HL-60/S4 treated with retinoic acid at 250 ng/mL for 4 days and 3 days (cell line): ENCODE results near the gene NFS1.

Experiments
- in situ Hi-C: fragments of 300-500 bp; cut with MboI; formaldehyde crosslinking; loops from 2 replicates; pipeline ENCODE4 v1.7.0; 2022; ENCODE audit warnings: low sequenced_read_pairs

NFS1 gene

DNA sequence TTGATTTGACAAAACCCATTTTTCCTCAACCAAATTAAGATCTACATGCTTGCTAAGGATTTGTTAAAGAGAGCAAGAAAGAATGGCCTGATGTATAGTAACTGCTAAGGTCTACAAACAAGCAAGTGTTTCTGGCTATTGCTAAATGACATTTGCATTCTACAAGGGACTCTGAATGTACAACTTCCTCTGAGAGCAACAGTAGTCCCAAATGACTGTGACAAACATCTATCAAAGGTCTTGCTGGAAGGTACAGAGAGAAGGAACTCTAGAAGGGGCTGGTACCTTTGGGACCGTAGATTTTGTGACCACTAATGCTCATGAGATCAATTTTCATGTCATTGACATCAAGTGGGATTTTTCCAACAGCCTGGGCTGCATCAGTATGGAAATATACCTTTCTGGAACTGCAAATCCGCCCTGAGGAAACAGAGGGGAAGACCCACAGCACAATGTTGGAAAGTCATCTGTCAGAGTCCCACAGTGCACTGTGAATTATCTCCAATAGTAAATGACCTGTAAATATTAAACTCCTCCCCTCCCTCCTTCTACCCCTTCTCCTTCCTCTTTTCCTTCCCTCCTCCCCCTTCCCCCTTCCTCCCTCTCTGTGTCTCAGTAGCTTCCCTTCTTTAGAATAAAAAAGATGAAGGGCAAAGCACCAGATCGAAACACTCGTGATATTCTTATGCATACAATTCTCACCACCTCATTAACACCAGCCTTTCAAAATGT lies 18.5 kb downstream of the NFS1 start:
- in situ Hi-C loops = no loop called here

DNA sequence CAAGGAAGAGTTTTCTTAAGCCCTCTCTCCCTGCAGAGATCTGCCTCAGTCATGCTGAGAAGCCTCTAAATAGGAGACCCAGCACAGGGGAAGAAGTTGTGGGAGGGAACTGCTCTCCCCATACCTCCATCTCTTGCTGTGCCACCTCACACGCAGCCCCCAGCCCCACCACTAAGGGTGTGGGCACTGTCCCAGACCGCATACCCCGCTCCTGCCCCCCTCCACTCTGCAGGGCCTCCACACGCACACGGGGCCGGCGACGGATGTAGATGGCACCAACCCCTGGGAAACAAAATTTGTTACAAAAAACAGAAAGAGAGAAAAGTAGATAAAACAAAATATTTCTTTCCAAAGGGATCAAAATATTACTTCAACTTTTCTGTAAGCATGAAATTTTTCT lies 24.2 kb downstream of the NFS1 start:
- in situ Hi-C loops = no loop called here

DNA sequence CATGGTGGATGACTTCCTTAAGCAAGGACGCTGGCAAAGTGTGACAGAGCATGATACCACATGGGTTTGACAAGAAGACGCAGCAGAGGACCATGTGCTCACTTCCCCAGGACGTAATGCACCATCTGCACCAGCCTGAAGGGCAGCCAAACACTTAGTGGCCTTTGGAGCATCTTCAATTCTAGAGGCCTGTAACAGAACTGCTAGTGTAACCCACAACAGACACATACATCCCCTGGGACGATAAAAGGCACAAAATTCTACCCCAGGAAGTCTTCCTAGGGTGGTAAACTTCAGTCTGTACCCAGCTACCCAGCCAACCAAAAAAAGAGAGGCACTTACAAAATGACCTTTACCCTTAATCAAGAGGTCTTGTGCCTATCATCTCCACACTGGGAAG lies 25.3 kb downstream of the NFS1 start:
- in situ Hi-C loops = no loop called here

DNA sequence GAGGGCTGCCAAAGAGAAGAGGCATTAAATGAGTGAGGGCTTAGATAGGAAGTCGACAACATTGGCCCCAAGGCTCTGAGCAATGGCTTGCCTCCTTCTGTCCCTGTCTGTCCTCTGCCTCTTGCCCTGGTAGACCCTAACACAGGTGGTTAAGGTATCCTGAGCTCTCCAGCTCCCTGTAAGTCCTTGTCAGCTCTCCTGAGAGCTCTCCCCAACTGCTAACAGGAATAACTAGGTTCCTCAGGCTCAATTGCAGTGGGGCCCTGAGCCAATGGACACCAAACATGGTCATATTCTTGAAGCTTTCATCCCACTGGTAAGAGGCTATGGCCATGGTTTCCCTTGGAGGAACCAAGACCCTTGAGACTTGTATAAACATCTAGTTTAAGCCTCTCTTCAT lies 29.5 kb downstream of the NFS1 start:
- in situ Hi-C loops = no loop called here

DNA sequence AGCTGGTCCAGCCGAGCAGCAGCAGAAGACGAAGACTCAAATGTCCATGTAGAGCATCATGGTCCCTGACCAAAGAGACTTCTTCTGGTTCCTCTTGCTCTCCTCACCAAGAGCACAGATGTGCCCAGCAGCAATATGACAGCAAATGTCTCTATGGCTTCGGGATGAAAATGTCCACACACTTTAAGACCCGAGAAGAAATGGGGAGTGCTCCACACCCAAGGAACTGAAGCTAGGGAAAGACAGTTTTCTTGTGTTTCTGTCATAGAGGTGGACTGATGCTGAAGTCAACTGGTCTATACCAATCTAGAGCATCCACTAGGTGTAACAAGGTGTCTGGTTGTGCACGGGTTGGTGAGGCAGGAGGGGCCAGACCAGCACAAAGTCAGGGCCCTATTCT lies 29.9 kb downstream of the NFS1 start:
- in situ Hi-C loops = no loop called here

DNA sequence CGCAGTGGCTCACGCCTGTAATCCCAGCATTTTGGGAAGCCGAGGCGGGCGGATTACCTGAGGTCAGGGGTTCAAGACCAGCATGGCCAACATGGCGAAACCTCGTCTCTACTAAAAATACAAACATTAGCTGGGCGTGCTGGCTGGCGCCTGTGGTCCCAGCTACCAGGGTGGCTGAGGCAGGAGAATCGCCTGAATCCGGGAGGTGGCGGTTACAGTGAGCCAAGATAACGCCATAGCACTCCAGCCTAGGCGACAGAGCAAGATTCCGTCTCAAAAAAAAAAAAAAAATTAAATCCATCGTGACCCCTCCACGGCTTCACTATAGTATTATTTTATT lies 33.2 kb downstream of the NFS1 start:
- in situ Hi-C loops = no loop called here

DNA sequence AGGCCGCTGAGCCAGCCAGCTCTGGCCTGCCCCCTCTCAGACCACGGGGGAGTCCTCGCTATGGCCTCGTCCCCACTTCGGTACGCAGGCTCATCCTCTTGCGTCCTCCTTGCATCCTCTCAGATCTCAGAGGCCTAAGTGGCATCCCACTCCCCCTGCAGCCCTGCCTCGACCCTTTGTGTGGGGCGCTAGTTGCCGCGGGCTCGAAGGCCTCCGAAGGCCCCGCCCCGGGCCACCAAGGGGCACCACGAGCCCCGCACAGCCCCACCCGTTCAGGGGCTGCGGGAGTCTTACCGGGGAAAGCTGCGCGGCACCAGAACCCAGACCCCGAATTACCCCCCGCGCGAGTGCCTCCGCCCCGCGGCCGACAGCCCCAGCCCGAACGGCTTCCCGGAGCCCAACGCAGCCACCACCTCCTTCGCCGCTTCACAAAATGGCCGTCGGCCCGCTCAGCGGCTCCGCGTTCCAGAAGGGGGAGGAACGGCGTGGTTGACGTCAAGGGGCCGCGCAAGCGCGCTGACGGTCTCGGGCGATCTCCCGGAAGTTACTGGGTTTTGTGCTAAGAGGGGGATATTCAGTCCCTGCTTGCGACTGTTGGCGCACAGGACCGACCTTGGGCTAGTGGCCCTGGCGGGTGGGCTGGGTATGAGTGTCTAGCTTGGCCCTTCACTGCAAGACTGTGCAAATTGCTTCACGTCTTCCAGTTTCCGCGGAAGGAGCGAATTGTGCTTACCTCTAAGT lies 34.5 kb downstream of the NFS1 start, which contains the start of the genes CPNE1 and RBM12:
Gene CPNE1, minus strand, starts transcription at position 435 of the 741 bp plus-strand sequence. CDS start 31,977 bp downstream, outside the sequence.
Gene RBM12, minus strand, starts transcription at position 435 of the 741 bp plus-strand sequence. CDS start 9,578 bp downstream, outside the sequence.
- in situ Hi-C loops = no loop called here

DNA sequence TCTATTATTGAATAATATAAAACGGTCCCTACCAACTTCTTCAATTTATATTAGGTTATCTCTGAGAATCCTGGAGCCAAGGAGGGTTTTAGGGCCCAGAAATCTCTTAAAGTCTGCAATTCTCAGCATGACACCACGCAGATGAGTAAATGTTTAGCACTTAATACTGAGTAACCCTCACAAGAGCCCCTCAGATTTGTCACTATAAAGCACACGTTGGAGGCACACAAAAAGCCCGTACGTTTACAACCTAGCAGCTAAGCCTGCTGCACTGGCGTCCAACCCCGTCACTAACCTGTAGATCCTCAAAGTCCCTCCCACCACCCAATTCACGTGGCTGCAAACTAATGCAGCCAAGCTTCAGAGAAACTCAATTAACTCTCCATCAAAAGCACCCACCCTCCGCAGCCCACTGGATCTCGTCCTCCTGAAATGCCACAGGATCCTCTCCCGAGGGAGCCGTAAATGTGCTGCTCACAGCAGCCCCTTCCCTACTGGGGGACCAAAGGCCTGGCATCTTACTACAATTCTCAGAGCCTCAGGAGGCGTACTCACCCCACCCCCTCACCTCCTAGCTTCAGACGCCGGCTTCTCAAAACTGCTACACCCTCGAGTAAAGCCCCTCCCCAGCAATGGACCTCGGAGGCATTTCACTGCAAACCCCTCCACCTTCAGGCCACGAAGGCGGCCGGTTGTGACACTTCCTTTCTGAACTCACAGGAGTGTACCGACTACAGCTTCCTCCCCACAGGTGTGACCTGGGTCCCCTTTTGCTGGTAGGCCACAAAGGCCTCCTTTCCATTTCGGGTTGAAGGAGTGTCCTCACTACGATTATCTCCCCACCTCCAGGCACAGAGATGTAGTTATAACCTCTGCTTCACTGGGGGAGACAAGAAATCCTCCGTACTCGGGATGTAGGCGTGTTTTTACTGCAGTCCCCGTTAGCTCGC lies 35.4 kb downstream of the NFS1 start:
- in situ Hi-C loops = no loop called here

DNA sequence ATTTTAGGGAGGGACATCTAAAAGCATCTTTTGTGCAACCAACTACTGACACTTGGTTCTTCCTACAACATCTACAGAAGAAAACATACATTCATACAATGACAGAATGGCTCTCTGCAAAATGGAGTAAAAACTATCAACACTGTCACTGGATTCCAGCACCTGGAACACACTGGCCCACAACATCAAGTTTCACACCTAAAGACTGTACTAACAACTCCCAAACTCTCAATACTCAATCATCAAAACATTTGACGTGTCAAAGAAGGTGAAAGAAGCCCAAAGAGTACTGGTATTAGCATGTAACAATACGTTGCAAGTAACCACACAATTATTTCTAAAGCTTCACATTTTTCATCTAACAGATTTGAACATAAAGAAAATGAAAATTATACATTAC lies 36.6 kb downstream of the NFS1 start:
- in situ Hi-C loops = no loop called here

DNA sequence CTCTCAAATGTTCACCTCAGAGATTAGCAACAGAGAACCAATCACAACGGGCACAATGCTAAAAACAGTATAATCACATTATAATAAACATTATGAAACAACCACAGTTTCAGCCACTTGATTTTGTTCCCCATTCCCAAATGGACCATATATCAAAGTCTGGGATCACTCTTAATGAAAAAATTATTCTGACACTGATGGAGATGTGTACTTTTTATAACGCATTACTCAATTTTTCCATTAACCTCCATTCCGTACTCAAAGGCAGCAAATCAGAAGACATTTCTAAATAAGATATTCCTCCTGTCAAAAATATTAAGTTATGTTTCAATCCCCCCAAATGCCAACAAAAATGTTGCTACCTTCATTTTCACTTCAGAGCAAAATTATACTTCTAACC lies 37.2 kb downstream of the NFS1 start:
- in situ Hi-C loops = no loop called here

DNA sequence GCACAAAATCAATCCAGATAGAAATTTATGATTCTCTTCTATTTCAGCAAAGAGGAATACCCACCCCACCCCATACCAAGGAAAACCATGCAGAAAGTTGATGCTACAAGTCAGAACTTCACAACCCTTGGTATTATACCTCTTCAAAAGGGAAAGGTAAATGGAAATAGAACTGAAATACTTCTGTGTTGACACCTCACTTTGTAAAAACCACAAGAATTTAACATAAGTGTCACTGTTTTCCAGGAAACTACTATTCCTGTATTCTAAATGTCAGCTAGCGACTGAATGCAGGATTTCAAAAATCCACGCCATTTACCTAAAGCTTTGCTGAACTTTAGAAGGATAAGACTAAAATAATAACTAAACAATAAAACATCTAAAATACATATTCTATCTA lies 38.1 kb downstream of the NFS1 start:
- in situ Hi-C loops = no loop called here

DNA sequence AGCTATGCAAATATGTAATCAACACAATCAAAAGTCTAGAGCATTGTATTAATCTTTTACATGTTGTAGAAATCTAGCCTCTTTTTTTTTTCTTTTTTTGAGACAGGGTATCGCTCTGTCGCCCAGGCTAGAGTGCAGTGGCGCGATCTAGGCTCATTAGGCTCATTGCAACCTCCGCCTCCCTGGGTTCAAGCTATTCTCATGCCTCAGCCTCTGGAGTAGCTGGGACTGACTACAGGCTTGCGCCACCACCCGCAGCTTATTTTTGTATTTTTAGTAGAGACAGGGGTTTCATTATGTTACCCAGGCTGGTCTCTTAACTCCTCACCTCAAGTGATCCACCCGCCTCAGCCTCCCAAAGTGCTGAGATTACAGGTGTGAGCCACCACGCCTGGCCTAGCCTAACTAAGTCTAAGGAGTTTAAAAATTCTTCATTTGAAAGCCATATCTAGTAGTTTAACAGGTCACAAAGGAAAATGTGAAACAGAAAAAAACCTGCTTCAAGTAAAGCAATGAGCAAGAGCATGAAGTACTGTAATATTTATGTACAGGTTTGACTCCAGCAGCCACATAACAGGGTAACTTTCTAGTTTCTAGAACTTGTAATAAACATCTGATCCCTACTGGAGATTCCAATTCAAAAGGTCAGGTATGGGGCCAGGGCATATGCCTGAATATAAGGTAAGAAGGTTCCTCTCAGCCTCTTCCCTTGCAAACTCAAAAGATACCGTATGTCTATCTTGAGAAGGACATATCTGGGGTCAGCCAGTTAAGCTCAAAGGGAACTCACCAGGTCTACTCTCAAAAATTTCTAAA lies 38.8 kb downstream of the NFS1 start:
- in situ Hi-C loops = no loop called here

DNA sequence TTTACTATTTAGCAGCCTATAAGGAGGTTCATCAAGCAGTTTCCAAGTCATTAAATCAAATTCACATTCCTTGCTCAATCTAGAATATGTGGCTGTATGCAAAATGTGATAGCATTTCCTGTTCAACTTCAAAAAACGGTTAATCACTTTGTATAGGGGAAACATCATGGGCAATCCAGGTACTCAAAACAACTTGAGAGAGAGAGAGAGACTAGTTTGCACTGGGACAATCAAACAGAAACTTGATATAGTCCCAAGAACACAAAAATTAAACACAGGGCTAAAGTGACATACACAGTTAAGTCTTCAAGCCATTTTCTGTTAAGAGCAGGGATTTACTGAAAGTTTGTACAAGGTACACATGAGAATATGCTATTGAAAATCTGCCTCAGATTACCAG lies 41.9 kb downstream of the NFS1 start:
- in situ Hi-C loops = no loop called here

DNA sequence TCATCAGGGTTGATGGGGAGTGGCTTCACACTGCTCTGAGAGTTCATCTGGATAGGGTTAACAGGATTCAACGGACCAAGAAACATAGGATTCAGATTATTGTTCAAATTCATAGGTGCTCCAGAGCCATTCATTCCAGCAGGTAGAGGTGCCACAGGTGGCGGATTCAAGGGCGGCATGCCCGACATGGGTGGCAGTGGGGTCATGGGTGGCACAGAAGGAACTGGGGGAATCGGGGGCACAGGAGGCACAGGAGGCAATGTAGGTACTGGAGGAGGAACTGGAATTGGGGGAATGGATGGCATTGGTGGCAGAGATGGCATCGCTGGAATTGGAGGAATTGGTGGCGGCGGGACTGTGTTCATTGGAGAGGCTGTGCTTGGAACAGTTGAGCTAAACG lies 44.7 kb downstream of the NFS1 start:
- in situ Hi-C loops = no loop called here

DNA sequence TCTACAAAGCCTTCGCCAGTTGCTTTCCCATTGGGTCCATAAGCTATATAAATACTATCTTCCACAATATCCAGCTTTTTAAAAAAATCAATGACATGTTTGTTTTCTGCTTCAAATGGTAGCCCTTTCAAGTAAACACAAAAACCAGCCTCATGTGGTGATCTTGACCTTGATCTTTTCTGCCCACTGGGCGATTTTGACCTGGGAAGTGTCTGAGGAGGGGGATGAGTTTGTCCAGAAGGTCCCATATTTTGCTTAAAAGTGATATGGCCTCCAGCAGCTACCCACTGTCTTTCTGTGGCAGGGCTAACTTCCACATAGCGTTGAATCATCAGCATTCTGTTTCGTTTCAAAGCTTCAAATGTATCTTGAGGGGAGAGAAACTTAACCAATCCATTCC lies 45.3 kb downstream of the NFS1 start:
- in situ Hi-C loops = no loop called here

DNA sequence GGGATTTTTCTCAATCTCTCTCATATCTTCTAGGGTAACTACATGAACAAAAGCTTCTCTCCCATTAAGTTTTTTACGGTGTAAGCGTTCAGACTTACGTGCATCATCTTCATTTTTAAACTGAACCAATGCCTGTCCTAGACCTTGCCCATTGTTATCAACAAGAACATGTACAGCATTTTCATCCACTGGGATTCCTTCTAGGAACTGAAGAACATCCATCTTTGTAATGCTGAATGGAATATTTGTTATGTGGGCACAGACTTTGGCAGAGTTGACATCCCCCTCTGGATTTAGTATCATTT lies 45.8 kb downstream of the NFS1 start:
- in situ Hi-C loops = no loop called here

DNA sequence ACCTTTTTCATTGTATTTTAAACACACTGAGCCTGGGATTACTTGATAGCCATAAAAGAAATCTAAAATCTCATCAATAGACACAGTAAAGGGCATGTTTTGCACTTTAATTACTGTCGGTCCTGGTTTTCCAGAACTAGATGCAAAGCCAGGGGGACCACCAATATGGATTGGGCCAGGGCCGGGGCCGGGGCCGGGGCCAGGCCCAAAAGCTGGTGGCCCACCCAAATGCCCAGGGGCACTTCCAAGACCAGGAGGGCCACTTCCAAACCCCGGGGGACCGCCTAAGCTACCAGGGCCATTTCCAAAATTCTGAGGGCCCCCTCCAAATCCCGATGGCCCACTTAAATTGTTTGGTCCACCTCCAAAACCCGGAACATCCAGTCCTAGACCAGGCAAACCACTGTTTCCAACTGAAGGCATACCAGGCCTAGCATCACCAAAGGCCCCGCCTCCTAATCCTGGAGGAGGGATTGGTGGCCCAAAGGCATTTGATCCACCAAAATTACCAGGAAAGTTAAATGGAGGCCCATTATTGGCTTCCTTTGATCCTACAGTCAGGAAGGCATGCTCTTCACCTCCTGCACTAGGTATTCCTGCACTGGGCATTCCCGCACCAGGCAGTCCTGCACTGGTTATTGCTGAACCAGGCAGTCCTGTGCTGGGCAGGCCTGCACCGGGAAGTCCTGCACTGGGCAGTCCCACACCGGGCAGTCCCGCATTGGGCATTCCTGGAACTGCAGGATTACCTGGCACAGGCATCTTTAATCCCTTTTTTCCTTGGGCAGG lies 46.3 kb downstream of the NFS1 start:
- in situ Hi-C loops = no loop called here

DNA sequence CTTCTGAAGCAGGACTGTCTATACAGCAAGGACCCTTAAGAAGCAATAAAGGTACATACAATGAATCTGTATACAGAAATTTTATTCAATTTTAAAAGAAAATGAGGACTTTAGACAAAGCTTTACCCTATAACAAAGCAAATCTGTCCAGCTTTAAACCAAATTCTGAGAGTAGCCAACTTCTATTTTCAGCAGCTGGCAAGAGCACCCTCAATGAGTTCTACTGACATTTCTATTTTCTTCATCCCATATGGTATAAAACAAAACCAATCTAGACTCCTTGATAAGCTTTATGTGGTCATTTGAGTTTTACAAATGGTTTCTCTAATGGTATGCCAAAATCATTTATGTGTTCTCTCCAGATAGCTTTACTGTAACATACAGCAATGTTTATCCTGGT lies 47.2 kb downstream of the NFS1 start:
- in situ Hi-C loops = no loop called here

DNA sequence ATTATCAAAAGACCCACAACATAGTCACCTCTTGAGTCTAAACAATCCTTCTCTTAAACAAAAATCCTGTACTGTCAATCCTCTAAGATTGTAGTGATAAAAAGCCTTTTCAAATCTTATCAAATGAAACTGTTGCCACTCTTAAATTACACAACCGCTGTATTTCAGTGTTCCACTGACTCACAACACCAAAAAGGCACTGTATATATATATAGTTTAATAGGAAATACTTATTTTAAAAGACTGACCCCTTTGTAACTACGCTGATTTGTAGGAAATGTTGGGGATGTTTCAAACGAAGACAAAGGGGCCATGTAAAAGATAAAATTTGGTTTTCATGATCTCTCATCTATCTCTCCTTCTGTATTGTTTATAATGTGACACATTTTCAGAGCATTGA lies 48.5 kb downstream of the NFS1 start:
- in situ Hi-C loops = no loop called here

DNA sequence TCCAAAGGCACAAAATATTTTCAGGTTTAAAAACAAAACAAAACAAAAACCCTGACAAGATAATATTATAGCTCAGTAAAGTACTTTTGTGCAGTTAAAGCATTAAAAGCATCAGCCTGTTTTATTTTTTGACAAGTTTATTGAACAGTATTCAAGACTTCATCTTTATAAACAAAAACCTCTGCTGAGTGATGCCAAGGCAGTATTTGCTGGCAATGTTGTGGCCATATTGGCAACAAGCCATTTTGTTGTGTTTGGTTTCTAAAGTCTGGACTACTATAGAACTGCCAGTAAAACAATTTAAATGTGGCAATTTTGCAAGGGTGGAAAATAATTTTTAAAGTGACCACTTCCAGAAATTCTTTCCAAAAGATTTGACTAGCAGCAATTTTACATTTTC lies 50.3 kb downstream of the NFS1 start:
- in situ Hi-C loops = no loop called here
